GM19099 (cell line): ENCODE data around the gene CD36.

Experiments used
- POLR2A ChIP-seq: IDR thresholded peaks from 3 replicates; pipeline ENCODE4 v1.6.1; 2011; ENCODE audit warnings: low read depth; ENCODE audit not compliant: insufficient read length; ENCODE audit errors: extremely low read depth

The CD36 gene

DNA sequence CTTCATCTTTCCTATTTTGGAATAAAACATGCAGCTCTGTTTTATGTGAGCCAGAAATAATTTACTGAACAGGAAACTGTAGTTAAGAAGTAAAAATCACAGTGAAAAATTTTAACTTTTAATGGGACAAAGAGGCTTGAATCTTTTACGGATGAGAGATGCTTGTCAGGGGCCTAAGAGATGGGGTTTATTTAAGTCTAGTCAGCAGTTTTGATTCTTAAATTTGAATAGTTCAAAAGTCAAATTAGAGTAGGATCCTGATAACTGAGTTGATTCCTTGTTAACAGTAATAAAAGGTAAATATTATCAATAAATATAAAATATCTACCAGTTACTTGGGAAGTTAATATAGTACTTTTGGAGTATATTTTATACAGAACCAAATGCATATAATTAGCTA, 24.9 kb upstream of the CD36 start:
- TF ChIP-seq POLR2A, result no peak

GRCh38 chr7:80614851-80615271, 23.6 kb upstream of the CD36 start:
- TF ChIP-seq POLR2A, result no peak

- no peak for TF ChIP-seq POLR2A
Measured at GRCh38 chr7:80618096-80618495, 20.3 kb upstream of the CD36 start.

GRCh38 chr7:80619741-80620140, 18.7 kb upstream of the CD36 start:
- no peak for TF ChIP-seq POLR2A

DNA sequence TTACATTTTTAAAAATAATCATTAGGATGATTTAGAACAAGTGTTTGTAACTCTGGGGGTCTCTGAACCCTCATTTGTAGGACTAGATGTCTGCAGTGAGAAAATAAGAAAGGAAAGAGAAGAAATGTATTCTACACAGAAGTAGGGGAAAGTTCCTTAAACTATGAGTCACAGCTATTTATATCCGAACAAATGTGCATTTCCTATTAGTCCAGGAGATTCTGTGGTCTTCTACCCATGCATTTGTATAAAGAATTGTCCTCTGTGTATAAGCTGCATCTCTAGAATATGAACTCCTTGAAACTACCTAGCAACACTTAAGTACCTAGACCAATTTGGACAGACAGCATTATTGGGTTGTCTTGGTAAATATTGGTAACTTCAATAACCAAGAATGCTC, 15.9 kb upstream of the CD36 start:
- TF ChIP-seq POLR2A, result no peak

DNA sequence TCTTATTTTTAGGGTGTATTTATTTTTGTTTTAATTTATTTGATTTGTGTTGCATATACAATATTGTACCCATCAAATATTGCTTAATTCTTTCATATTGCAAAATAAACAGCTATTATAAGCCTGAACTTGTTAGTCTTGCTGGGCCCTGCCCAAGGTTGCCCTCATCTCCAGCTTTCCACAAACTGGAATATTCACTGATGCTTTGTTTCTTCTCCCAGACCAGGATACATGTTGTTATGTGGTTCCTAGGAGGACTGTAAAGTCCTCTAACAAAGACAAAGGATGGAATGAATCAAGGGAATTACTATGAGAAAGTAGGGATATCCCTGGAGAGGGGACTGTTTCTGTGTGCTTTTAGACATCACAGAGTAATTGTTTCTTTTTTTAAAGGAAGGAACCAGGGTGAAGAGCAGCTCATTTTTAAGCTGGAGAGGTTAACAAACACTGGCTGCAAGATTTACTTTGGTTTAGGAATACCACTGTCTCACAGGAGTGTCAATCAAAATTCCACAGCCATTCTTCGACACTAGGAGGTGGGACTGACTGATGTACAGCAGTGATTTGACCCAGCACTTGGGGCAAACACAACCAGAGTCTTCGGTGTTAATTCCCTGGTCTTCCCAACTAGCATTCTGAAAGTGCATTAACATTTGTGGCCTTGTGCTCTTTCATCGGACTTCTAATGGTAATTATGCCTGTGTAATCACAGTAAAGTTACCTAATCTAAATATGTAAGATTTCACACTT, 14.8 kb upstream of the CD36 start:
- no peak for TF ChIP-seq POLR2A

- TF ChIP-seq POLR2A, result no peak
Measured at GRCh38 chr7:80624763-80625162, 13.7 kb upstream of the CD36 start.

DNA sequence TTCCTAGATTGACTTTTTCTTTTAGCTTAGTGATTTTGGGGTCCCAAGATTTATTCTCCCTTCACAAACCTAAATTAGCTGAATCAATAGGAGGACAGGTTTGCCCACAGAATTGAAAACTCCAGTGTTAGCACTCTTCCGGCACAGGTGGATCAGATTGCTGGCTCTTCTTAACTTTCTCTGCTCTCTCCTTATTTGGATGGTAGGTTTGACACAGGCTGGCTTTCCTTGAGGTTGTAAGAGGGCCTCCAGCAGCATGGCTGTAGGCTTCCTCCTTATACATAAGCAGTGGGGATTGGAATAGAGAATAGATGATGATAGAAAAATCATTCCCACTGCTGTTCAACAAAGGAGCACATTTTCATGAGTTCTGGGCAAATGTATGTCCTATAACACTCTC, 9.4 kb upstream of the CD36 start:
- TF ChIP-seq POLR2A, result no peak

GRCh38 chr7:80630608-80631405, 7.6 kb upstream of the CD36 start:
- no peak for TF ChIP-seq POLR2A

- no peak for TF ChIP-seq POLR2A
Measured at GRCh38 chr7:80631421-80631820, 7.0 kb upstream of the CD36 start.

DNA sequence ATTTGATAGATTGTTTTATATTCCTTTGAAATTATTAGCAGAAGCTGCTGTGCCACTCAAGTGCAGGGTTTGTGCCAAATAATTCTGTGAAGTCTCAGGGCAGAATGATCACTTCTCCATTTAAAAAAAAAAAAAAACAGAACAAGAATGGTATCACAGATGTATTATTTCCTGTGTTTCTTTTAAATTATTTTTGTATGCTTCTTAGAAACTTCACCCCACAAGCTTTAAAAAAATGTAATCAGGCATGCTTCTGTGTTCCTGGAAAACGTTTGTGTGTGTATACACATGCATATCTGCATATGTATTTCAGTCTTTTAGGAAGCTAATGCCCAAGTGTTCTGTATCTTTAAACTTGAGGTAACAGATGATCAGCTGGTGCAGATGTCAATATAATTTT, 6.3 kb upstream of the CD36 start:
- TF ChIP-seq POLR2A, result no peak

DNA sequence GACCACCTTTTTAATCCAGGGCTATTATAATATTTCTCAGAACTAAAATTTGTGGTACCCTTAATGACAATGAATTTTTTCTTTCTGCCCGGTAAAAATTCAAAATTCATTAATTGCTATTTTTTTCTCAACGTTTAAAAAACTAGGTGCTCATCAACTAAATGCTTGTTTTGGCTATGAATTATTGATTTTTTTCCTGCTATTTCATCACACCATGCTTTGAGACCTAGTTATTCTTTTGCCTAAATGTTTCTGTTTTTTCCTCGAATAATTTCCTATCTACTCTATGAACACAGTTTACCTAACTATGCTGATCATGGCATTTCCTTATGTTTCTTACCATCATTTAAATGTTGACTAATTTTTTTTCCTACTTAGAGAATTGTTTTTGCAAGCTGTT, 5.6 kb upstream of the CD36 start:
- no peak for TF ChIP-seq POLR2A

DNA sequence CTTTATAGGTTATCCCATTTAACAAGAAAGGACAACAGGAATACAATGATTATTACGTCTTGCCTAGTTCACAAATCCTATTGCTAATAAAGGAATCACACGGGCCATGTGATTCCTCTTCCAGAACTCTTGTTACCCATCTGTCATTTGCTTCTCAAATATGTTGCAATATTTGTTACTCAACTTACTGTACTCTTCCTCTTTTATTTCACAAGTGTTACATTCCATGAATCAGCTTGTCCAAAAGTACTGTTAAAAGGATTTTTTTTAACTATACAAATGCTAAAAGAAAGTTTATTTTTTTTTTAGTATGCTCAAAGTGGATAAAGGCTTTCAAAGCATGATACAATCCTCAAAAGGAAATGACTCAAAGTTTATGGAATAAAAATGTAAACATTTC, 3.9 kb upstream of the CD36 start:
- TF ChIP-seq POLR2A, result no peak

DNA sequence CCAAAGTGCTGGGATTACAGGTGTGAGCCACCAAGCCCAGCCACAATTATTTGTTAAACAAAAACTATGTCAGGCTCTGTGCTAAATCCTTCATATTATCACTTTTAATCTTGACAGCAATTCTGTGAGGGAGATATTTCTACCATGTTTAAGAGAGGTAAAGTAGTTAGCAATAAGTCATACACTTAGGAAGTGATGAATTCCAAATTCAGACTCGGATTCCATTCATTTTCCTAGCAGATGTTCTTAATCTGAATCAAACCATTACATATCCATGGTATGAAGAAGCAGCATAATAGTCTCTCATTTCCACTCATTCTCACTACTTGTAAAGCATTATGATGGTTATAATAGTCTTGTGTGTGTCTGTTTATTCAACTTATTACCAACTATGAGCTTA, 2.9 kb upstream of the CD36 start:
- TF ChIP-seq POLR2A, result no peak

DNA sequence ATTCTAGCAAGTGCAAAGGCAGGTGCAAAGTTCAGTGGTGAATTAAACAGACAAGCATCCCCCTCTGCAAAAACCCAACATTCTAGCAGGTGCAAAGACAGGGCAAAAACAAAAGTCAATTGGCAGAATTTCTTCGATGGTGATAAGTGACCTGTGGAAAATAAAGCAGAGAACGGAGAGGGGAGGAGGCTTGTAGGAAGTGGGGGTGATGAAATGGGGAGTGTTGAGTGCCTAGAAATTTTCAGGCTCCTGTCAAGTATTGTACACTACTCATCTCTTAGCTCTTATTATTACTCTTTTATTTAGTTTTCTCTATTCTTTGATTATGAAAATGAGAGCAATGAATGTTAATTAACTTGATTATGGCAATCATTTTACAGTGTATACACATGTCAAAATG, 2.4 kb upstream of the CD36 start:
- no peak for TF ChIP-seq POLR2A

- TF ChIP-seq POLR2A, result no peak
Measured at GRCh38 chr7:80636709-80637108, 1.7 kb upstream of the CD36 start.
